Endothelial cell (in vitro differentiated cells): ENCODE results near the gene ARRB2. TPM values are rescaled to one million over a fixed set of nuclear protein-coding genes. Genes with fewer than 3 reads are reported as not detected.
A peak's percentile ranks its signal among the peaks of the same experiment; 100 is the strongest.

Source experiments
- DNase-seq: peaks from one replicate; pipeline ENCODE4 v3.0.0; 2021; ENCODE audit warnings: low spot score
- H3K27ac Mint-ChIP-seq: one replicate; pipeline ENCODE4 v1.8.0; 2021; ENCODE audit warnings: mixed read lengths, inconsistent platforms; ENCODE audit not compliant: unreplicated experiment
- H3K27me3 Mint-ChIP-seq: one replicate; pipeline ENCODE4 v1.8.0; 2021; ENCODE audit warnings: mild to moderate bottlenecking, moderate library complexity, mixed read lengths, inconsistent platforms; ENCODE audit not compliant: unreplicated experiment
- H3K36me3 Mint-ChIP-seq: one replicate; pipeline ENCODE4 v1.8.0; 2021; ENCODE audit warnings: mild to moderate bottlenecking, low read depth, mixed read lengths, inconsistent platforms; ENCODE audit not compliant: unreplicated experiment
- H3K4me1 Mint-ChIP-seq: one replicate; pipeline ENCODE4 v1.8.0; 2021; ENCODE audit warnings: mild to moderate bottlenecking, mixed read lengths, inconsistent platforms; ENCODE audit not compliant: unreplicated experiment
- H3K4me3 Mint-ChIP-seq: one replicate; pipeline ENCODE4 v1.8.0; 2021; ENCODE audit warnings: mild to moderate bottlenecking, mixed read lengths, inconsistent platforms; ENCODE audit not compliant: unreplicated experiment
- H3K9me3 Mint-ChIP-seq: one replicate; pipeline ENCODE4 v1.8.0; 2021; ENCODE audit warnings: mixed read lengths, inconsistent platforms; ENCODE audit not compliant: unreplicated experiment
- total RNA-seq: library from RNA; stranded (reverse); fragmentation: NEBNext Ultra II Directional; extraction: Animal tissue kit (Norgen Biotek cat#: 25700); gene quantifications from one replicate; pipeline ENCODE4 v1.2.1, GENCODE V29; 2021; ENCODE audit not compliant: unreplicated experiment
- TF ChIP-seq, protein P1 (sequence below): fragments of 200-600 bp; sonication (generic); IDR thresholded peaks from one replicate; pipeline ENCODE4 v1.5.0; 2021; ENCODE audit warnings: antibody characterized with exemption; ENCODE audit not compliant: unreplicated experiment

Gene ARRB2
- total RNA-seq, 1 donor from 2014 or later: 51.1 TPM

DNA sequence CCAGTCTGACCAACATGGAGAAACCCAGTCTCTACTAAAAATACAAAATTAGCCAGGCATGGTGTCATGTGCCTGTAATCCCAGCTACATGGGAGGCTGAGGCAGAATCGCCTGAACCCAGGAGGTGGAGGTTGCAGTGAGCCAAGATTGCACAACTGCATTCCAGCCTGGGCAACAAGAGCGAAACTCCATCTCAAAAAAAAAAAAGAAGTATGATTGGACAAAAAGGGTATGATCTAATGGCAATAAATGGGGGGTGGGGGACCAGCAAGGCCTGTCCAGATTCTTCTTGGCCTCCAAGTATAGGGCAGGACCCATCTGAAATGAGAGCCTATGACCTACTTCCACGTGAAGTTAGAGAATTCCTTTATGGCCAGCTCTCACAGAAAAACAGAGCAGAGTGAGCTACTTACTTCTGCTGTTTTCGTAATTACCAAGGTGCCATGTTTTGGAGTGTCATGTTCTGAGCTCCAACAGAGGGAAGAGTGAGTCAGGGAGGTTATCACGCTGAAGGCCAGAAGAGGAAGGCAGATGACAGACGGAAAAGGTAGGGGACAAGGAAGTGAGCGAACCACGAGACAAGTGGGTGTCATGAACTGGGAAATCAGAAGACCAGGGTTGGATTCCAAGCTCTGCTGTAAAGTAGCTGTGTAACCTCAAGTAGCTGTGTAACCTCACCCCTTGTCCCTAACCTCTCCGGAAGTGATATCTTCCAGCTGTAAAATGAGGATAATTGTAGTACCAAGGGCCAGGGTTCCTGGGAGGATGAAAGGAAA lies 25.6 kb downstream of the ARRB2 start:
- peaks cover 9% of the 10 kb centered on the region for H3K4me1 Mint-ChIP-seq
- no peak for DNase-seq
- H3K27ac Mint-ChIP-seq: no peak overlapping the region
- TF ChIP-seq, protein P1, sequence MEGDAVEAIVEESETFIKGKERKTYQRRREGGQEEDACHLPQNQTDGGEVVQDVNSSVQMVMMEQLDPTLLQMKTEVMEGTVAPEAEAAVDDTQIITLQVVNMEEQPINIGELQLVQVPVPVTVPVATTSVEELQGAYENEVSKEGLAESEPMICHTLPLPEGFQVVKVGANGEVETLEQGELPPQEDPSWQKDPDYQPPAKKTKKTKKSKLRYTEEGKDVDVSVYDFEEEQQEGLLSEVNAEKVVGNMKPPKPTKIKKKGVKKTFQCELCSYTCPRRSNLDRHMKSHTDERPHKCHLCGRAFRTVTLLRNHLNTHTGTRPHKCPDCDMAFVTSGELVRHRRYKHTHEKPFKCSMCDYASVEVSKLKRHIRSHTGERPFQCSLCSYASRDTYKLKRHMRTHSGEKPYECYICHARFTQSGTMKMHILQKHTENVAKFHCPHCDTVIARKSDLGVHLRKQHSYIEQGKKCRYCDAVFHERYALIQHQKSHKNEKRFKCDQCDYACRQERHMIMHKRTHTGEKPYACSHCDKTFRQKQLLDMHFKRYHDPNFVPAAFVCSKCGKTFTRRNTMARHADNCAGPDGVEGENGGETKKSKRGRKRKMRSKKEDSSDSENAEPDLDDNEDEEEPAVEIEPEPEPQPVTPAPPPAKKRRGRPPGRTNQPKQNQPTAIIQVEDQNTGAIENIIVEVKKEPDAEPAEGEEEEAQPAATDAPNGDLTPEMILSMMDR: no peak
- H3K9me3 Mint-ChIP-seq: no peaks in the 10 kb centered on the region
- no peak overlapping the region for H3K4me3 Mint-ChIP-seq
- H3K27me3 Mint-ChIP-seq: peaks cover 21% of the 10 kb centered on the region
- no peaks in the 10 kb centered on the region for H3K36me3 Mint-ChIP-seq

DNA sequence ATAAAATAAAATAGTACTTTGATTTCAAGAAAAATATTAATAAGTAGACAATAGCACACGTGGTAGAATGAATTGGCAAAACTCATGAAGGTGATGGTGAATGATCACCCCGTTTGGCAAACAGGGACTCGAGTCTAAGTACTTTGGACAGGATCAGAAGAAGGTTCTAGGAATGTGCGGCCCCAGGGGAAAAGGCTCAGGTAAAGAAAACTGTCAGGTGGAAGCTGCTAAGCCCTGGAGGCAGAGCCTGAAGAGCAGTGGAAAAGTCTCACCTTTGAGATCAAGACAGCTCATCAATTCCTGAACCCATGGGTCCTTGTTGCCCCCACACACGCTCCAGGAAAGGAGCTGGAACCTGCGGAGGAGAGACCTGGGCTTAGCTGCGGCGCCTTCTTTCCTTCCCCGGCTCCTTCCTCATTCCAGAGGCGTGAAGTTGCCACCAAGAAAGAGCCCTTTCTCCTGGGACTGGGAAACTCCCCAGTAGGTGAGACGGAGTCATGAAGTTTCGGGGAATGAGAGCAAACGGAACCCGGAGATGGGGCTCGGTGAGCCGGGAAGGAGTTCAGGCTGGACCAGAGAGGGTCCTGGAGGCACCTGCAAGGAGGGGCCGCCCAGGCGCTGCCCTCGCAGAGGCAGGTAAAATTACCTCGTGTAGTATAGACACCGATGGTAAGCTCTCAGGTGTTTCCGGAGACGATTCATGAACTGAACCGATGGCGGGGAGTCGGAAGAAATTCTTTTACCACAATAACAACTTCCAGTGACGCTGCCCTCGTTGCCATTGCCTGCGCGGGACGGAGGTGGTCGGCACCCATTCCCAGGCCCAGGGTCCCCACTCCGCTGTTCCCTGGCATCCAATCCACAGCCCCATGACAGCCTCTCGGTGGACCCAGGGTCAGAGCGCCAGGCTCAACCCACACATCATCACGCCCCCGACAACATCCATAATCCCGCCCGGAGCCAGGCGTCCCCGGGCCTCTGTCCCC lies 28.0 kb downstream of the ARRB2 start:
- no peak for DNase-seq
- Mint-ChIP-seq H3K4me1 (peaks cover 9% of the 10 kb centered on the region), H3K27ac (peak overlapping the region; percentile 42), H3K27me3 (peaks cover 28% of the 10 kb centered on the region), H3K9me3 (no peaks in the 10 kb centered on the region), H3K4me3 (peak overlapping the region; percentile 85), H3K36me3 (no peaks in the 10 kb centered on the region)
- TF ChIP-seq, protein P1: no peak

DNA sequence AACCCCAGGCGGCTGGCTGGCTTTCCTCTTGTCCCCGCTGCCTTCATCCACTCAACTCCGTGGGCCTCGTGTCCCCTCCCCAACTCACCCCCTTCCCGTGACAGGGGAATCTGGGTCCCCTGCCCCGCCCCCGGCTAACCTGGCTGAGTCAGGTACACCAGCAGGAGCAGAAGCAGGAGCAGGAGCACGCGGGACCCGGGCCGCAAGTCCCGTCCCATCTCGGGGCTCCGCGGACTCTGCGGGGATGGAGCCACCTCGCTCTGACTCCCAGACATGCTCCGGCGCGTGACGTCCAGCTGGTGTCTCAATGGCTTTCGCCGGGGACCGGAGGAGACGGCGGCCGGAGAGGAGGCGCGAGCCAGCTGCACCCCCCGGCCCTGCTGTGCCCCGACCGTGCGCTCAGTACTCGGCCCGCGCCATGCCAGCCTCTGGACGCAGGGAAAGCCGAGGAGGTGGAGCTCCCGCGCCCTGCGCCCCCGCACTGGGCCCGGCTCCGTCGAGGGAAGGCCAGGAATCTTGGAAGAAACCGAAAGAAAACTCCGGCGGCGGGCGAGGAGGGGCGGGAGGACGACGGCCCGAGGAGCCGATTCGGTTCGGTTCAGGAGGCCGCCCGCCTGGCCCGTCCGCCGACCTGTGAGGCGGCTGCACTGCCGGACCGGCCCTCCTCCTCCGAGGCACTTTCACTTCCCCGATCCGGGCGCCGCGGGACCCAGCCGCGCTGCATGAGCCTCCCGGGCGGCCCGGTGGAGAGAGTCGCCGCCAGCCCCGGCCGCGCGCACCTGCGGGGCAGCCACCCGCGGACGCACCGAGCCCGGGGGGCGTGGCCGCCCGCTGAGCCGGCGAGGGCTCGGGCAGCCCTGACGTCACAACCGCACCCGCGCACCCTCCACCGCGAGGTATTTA lies 28.9 kb downstream of the ARRB2 start, which contains the start of the genes CXCL16 and ZMYND15:
TSS of gene CXCL16 (minus strand) at position 807 of the 903 bp plus-strand sequence. CDS start at position 218, 589 bp downstream.
TSS of gene ZMYND15 (plus strand) at position 712 of the 903 bp plus-strand sequence. CDS start 716 bp downstream, outside the sequence.
- Mint-ChIP-seq H3K4me1 (peaks cover 9% of the 10 kb centered on the region), H3K27me3 (peaks cover 28% of the 10 kb centered on the region), H3K36me3 (no peaks in the 10 kb centered on the region), H3K4me3 (peak within 1 kb of the TSS; percentile 86), H3K9me3 (no peaks in the 10 kb centered on the region), H3K27ac (peak within 1 kb of the TSS; percentile 42)
- TF ChIP-seq, protein P1: no peak
- peak; percentile 31 for DNase-seq

DNA sequence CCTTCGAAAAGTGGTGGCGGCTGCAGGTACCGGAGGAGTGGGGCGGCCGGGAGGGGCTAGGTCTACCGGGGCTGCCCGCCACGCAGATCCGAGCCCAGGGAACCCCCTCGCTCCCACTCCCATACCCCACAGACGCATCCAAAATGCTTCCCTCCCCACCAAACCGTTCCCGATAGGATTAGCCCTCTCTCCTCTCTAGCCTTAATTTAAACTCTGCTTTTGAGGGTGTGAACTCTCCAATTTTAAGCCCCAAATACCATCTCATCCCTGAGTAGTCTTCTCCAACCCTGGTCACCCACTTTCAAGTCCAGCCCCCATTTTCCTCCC lies 29.6 kb downstream of the ARRB2 start:
- no peaks in the 10 kb centered on the region for H3K9me3 Mint-ChIP-seq
- no peak for DNase-seq
- H3K27me3 Mint-ChIP-seq: peaks cover 26% of the 10 kb centered on the region
- peaks cover 9% of the 10 kb centered on the region for H3K4me1 Mint-ChIP-seq
- H3K4me3 Mint-ChIP-seq: peak overlapping the region; percentile 86
- TF ChIP-seq, protein P1: no peak
- no peaks in the 10 kb centered on the region for H3K36me3 Mint-ChIP-seq
- peak overlapping the region; percentile 26 for H3K27ac Mint-ChIP-seq
